GM19372 (cell line): Measurements from ENCODE around the gene CLK4.
"Not testable (repeated sequence)": the region's sequence is repeated elsewhere in the genome, so short reads cannot be mapped to it uniquely, and the experiment has no call there.

Source experiments
- ATAC-seq: cut with Tn5 transposase; IDR thresholded peaks from one replicate; pipeline ENCODE4 v1.9.1; 2021; ENCODE audit warnings: mild to moderate bottlenecking, low read depth, moderate library complexity; ENCODE audit not compliant: unreplicated experiment

Gene CLK4

GRCh38 chr5:178589180-178590140 is 37.4 kb downstream of the CLK4 start:
- ATAC-seq: peak; percentile 26

GRCh38 chr5:178588769-178589168 is 38.1 kb downstream of the CLK4 start:
- ATAC-seq: no peak

GRCh38 chr5:178587763-178588611 is 38.9 kb downstream of the CLK4 start:
- ATAC-seq: no peak

- no peak for ATAC-seq
Observed at GRCh38 chr5:178586396-178586795, 40.5 kb downstream of the CLK4 start.

- not testable (repeated sequence) for ATAC-seq
Observed at GRCh38 chr5:178585421-178585820, 41.4 kb downstream of the CLK4 start.

GRCh38 chr5:178583279-178583678 is 43.6 kb downstream of the CLK4 start:
- no peak for ATAC-seq

GRCh38 chr5:178582291-178582690 is 44.6 kb downstream of the CLK4 start:
- ATAC-seq: no peak

GRCh38 chr5:178581621-178582020 is 45.2 kb downstream of the CLK4 start:
- ATAC-seq: no peak

- ATAC-seq: no peak
Observed at GRCh38 chr5:178580271-178580955, 46.4 kb downstream of the CLK4 start.

- no peak for ATAC-seq
Observed at GRCh38 chr5:178577944-178578343, 48.9 kb downstream of the CLK4 start.

GRCh38 chr5:178577376-178577839 is 49.4 kb downstream of the CLK4 start:
- ATAC-seq: no peak

GRCh38 chr5:178576591-178577351 is 50.1 kb downstream of the CLK4 start:
- no peak for ATAC-seq

GRCh38 chr5:178573216-178573615 is 53.6 kb downstream of the CLK4 start:
- no peak for ATAC-seq

GRCh38 chr5:178572617-178573016 is 54.2 kb downstream of the CLK4 start:
- no peak for ATAC-seq

- ATAC-seq: no peak
Observed at GRCh38 chr5:178569485-178569884, 57.4 kb downstream of the CLK4 start.

- no peak for ATAC-seq
Observed at GRCh38 chr5:178564811-178565550, 61.9 kb downstream of the CLK4 start.

GRCh38 chr5:178564397-178564796 is 62.5 kb downstream of the CLK4 start:
- no peak for ATAC-seq

- no peak for ATAC-seq
Observed at GRCh38 chr5:178563621-178564020, 63.2 kb downstream of the CLK4 start.

- ATAC-seq: no peak
Observed at GRCh38 chr5:178561746-178562264, 65.0 kb downstream of the CLK4 start.
